ENCODE measurements around the gene KCNQ1.

GRCh38 chr11:2397005-2397404 is 47.8 kb upstream of the KCNQ1 start:
- no peak for TF ChIP-seq EZH2 (IDR thresholded peaks at IDR 0.05; ENCODE audit: borderline replicate concordance, insufficient read depth, low read length, poor library complexity, severe bottlenecking)
- no peak for TF ChIP-seq CTCF (IDR thresholded peaks at IDR 0.05; ENCODE audit: poor library complexity, severe bottlenecking)
- TF ChIP-seq POLR2AphosphoS5 (IDR thresholded peaks at IDR 0.05), result no peak
- no peak for TF ChIP-seq REST (IDR thresholded peaks at IDR 0.05; ENCODE audit: borderline replicate concordance)
- no peak for TF ChIP-seq SMC3 (conservative IDR thresholded peaks at IDR 0.05; ENCODE audit: poor library complexity)
- TF ChIP-seq TAF1 (IDR thresholded peaks at IDR 0.05; ENCODE audit: low read depth), result no peak

Measured in neural cell (in vitro differentiated cells).